B cell (primary cell): ENCODE results near the gene MGMT. TPM values are rescaled to one million over a fixed set of nuclear protein-coding genes. Genes with fewer than 3 reads are reported as not detected.

Experiments
- ATAC-seq: fragments of 200-7000 bp; cut with Tn5 transposase; one replicate; pipeline ENCODE4 v1.10.0; 2021; ENCODE audit warnings: low read depth, mild to moderate bottlenecking, moderate number of reproducible peaks, moderate library complexity
- CTCF ChIA-PET: fragments of 350-600 bp; sonication (Branson Sonifier 250); formaldehyde crosslinking; loops from one replicate; lab custom pipeline; 2021; ENCODE audit warnings: antibody characterized with exemption, inconsistent platforms; lab: Charles Lee
- POLR2A ChIA-PET: fragments of 350-600 bp; sonication (Branson Sonifier 250); formaldehyde crosslinking; loops from one replicate; lab custom pipeline; 2021; ENCODE audit warnings: antibody characterized with exemption; lab: Charles Lee
- DNase-seq: peaks from one replicate; pipeline ENCODE4 v3.0.0; 2013
- H2AFZ ChIP-seq: 2 replicates; pipeline ENCODE4 v1.6.1; 2012; ENCODE audit warnings: mild to moderate bottlenecking, low read depth, low read length; ENCODE audit not compliant: insufficient read depth, poor library complexity, severe bottlenecking
- H3K27ac ChIP-seq, 2 donors: 1 replicate in 1 of 2; 2 replicates in 1 of 2; pipeline ENCODE4 v1.5.1; 2012 to 2013; ENCODE audit warnings: low read length in 2 of 2, mild to moderate bottlenecking in 2 of 2, moderate library complexity in 1 of 2
- H3K27me3 ChIP-seq, 4 experiments: fragments of 200-600 bp in 1 of 4; sonication (generic) in 1 of 4; replicated peaks in 1 of 4; 1 replicate in 2 of 4; 2 replicates in 2 of 4; pipeline versions ENCODE4 v1.6.1 to v1.7.0; 2013 to 2016; ENCODE audit warnings: low read length in 3 of 4, mild to moderate bottlenecking in 2 of 4, mixed read lengths in 1 of 4, moderate library complexity in 1 of 4; ENCODE audit not compliant: insufficient read depth in 4 of 4, control insufficient read depth in 3 of 4; ENCODE audit errors: control extremely low read depth in 1 of 4
- H3K36me3 ChIP-seq, 2 experiments: replicated peaks in 1 of 2; 1 replicate in 1 of 2; 2 replicates in 1 of 2; pipeline versions ENCODE4 v1.6.1 to v1.7.1; 2013; ENCODE audit warnings: low read length in 1 of 2; ENCODE audit not compliant: insufficient read depth in 2 of 2, control insufficient read depth in 1 of 2; ENCODE audit errors: control extremely low read depth in 1 of 2, extremely low read depth in 1 of 2
- H3K4me1 ChIP-seq, 2 donors: fragments of 200-600 bp in 1 of 2; sonication (generic) in 1 of 2; 1 replicate in 1 of 2; 2 replicates in 1 of 2; pipeline versions ENCODE4 v1.5.1 to v1.6.1; 2013 to 2017; ENCODE audit warnings: low read length in 2 of 2; ENCODE audit not compliant: control insufficient read depth in 2 of 2, insufficient read depth in 2 of 2
- H3K4me2 ChIP-seq: replicated peaks from 2 replicates; pipeline ENCODE3; 2012; ENCODE audit warnings: mild to moderate bottlenecking, low read depth, low read length; ENCODE audit not compliant: poor library complexity, severe bottlenecking
- H3K4me3 ChIP-seq, 5 experiments: fragments of 200-600 bp in 1 of 5; sonication (generic) in 1 of 5; 1 replicate in 3 of 5; 2 replicates in 2 of 5; pipeline versions ENCODE4 v1.5.1 to v1.7.0; 2011 to 2016; ENCODE audit warnings: low read length in 4 of 5, mild to moderate bottlenecking in 4 of 5, low read depth in 2 of 5, control low read depth in 1 of 5, moderate library complexity in 1 of 5; ENCODE audit not compliant: insufficient read depth in 1 of 5; ENCODE audit errors: control extremely low read depth in 1 of 5, extremely low read depth in 1 of 5
- H3K79me2 ChIP-seq: fragments of 200-600 bp; sonication (generic); one replicate; pipeline ENCODE4 v1.6.0; 2016; ENCODE audit warnings: low read length; ENCODE audit not compliant: control insufficient read depth, insufficient read depth
- H3K9ac ChIP-seq: fragments of 200-600 bp; sonication (generic); 2 replicates; pipeline ENCODE4 v1.6.1; 2017; ENCODE audit warnings: mild to moderate bottlenecking, low read length, moderate library complexity
- H3K9me3 ChIP-seq, 3 donors: one replicate each; pipeline versions ENCODE4 v1.6.1 to v1.7.1; 2013; ENCODE audit warnings: low read length in 2 of 3; ENCODE audit not compliant: control insufficient read depth in 2 of 3, insufficient read depth in 1 of 3; ENCODE audit errors: control extremely low read depth in 1 of 3
- H4K20me1 ChIP-seq: 2 replicates; pipeline ENCODE4 v1.6.0; 2012; ENCODE audit warnings: mild to moderate bottlenecking, low read length; ENCODE audit not compliant: insufficient read depth, control insufficient read depth, poor library complexity, severe bottlenecking
- H3K27ac Mint-ChIP-seq: one replicate; pipeline ENCODE4 v1.8.0; 2021; ENCODE audit warnings: mixed read lengths
- H3K27me3 Mint-ChIP-seq: one replicate; pipeline ENCODE4 v1.8.0; 2021; ENCODE audit warnings: mixed read lengths
- H3K4me1 Mint-ChIP-seq: one replicate; pipeline ENCODE4 v1.8.0; 2021; ENCODE audit warnings: mixed read lengths
- H3K4me3 Mint-ChIP-seq: one replicate; pipeline ENCODE4 v1.8.0; 2021; ENCODE audit warnings: mixed read lengths
- H3K9me3 Mint-ChIP-seq: one replicate; pipeline ENCODE4 v1.8.0; 2022; ENCODE audit warnings: mixed read lengths; ENCODE audit not compliant: insufficient read depth
- EZH2 ChIP-seq: IDR thresholded peaks from 2 replicates; pipeline ENCODE4 v1.6.1; 2012; ENCODE audit warnings: borderline replicate concordance, low read depth, mild to moderate bottlenecking, moderate library complexity, low read length; ENCODE audit not compliant: insufficient read depth, poor library complexity, severe bottlenecking
- WGBS: methylation state at CpG from one replicate; pipeline ENCODE4 v1.1.5; 2013; ENCODE audit warnings: missing lambda C conversion rate; ENCODE audit not compliant: insufficient coverage; 5-methylcytosine and 5-hydroxymethylcytosine counted together
- intact Hi-C: fragments of 100-400 bp; cut with micrococcal nuclease; formaldehyde crosslinking; loops from one replicate; pipeline ENCODE4 v1.10.0; 2022
- polyA plus RNA-seq: library from polyadenylated mRNA; depleted of rRNA; stranded (reverse); fragments of >200 nt; gene quantifications from 2 replicates; pipeline ENCODE4 v1.2.3, GENCODE V29; 2012
- total RNA-seq, 2 donors: library from RNA; stranded (reverse); fragments of 120-200 nt in 1 of 2; gene quantifications; 1 replicate in 1 of 2; 2 replicates in 1 of 2; pipeline versions ENCODE4 v1.2.3 to v1.2.4, GENCODE V29; 2013 to 2022
- TF ChIP-seq, protein P1 (sequence below): fragments of 200-600 bp; IDR thresholded peaks from one replicate; pipeline ENCODE4 v1.8.0; 2022; ENCODE audit warnings: antibody characterized with exemption, mild to moderate bottlenecking

The MGMT gene
- total and polyA plus RNA-seq, 2 donors (not counting 1 experiment from before 2014, with no cell fraction given), result 16.6 to 87.7 TPM

GRCh38 chr10:129447486-129447885 is 19.6 kb upstream of the MGMT start:
- Histone ChIP-seq H2AFZ (no peak overlapping the region), H3K4me2 (no peak overlapping the region), H3K27me3 (no peaks in the 10 kb centered on the region), H4K20me1 (no peaks in the 10 kb centered on the region), H3K9ac (no peak overlapping the region), H3K27ac (no peak overlapping the region), H3K36me3 (no peaks in the 10 kb centered on the region), H3K4me1 (no peaks in the 10 kb centered on the region), H3K4me3 (no peak overlapping the region), H3K9me3 (peaks cover 0 to under 1% (median 0%) of the 10 kb centered on the region in 3 donors), H3K79me2 (no peaks in the 10 kb centered on the region)
- Mint-ChIP-seq H3K27ac (no peak overlapping the region), H3K4me3 (no peak overlapping the region), H3K9me3 (peaks cover 2% of the 10 kb centered on the region), H3K4me1 (no peaks in the 10 kb centered on the region), H3K27me3 (peaks cover 17% of the 10 kb centered on the region)
- ChIA-PET CTCF (no interaction called here), POLR2A (no interaction called here)
- WGBS, result 93% methylated on average over 3 of the region's 6 CpGs
- TF ChIP-seq EZH2, result no peak
- ATAC-seq (no peak), DNase-seq (no peak)
- intact Hi-C loops, result no loop called here

- Histone ChIP-seq H3K27me3 (no peaks in the 10 kb centered on the region), H3K79me2 (no peaks in the 10 kb centered on the region), H3K9ac (no peak overlapping the region), H3K4me3 (no peak overlapping the region), H3K4me2 (no peak overlapping the region), H3K9me3 (peaks cover 0 to 3% (median 0%) of the 10 kb centered on the region in 3 donors), H3K27ac (no peak overlapping the region), H3K36me3 (no peaks in the 10 kb centered on the region), H2AFZ (no peak overlapping the region), H3K4me1 (no peaks in the 10 kb centered on the region), H4K20me1 (no peaks in the 10 kb centered on the region)
- DNase-seq, result no peak
- Mint-ChIP-seq H3K4me3 (no peak overlapping the region), H3K27me3 (peaks cover 16% of the 10 kb centered on the region), H3K9me3 (peaks cover 2% of the 10 kb centered on the region), H3K27ac (no peak overlapping the region), H3K4me1 (no peaks in the 10 kb centered on the region)
- intact Hi-C loops, result no loop called here
- POLR2A ChIA-PET, result no interaction called here
- no peak for ATAC-seq
- no peak for TF ChIP-seq EZH2
- TF ChIP-seq, protein P1, sequence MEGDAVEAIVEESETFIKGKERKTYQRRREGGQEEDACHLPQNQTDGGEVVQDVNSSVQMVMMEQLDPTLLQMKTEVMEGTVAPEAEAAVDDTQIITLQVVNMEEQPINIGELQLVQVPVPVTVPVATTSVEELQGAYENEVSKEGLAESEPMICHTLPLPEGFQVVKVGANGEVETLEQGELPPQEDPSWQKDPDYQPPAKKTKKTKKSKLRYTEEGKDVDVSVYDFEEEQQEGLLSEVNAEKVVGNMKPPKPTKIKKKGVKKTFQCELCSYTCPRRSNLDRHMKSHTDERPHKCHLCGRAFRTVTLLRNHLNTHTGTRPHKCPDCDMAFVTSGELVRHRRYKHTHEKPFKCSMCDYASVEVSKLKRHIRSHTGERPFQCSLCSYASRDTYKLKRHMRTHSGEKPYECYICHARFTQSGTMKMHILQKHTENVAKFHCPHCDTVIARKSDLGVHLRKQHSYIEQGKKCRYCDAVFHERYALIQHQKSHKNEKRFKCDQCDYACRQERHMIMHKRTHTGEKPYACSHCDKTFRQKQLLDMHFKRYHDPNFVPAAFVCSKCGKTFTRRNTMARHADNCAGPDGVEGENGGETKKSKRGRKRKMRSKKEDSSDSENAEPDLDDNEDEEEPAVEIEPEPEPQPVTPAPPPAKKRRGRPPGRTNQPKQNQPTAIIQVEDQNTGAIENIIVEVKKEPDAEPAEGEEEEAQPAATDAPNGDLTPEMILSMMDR, result no peak
- WGBS, result no CpG with 5 or more reads among the region's 5 CpGs
- CTCF ChIA-PET, result no interaction called here
Observed at GRCh38 chr10:129448086-129448485, 19.0 kb upstream of the MGMT start.
